Occipital lobe (tissue), 2 donors: ENCODE measurements around the gene FUT7. TPM values are rescaled to one million over a fixed set of nuclear protein-coding genes. Genes with fewer than 3 reads are reported as not detected.
A peak's percentile ranks its signal among the peaks of the same experiment; 100 is the strongest.

Source experiments
- DNase-seq: peaks from one replicate; lab custom pipeline; 2025; lab: John Stamatoyannopoulos, UW
- total RNA-seq: library from RNA; depleted of rRNA; stranded (reverse); fragments of >200 nt; gene quantifications from one replicate; pipeline ENCODE4 v1.2.3, GENCODE V29; 2014

FUT7 gene
- total RNA-seq, 1 donor from 2014 or later, result not detected

- no peak for DNase-seq
Observed at GRCh38 chr9:137050570-137050969, 18.7 kb upstream of the FUT7 start.

- DNase-seq, result no peak
Observed at GRCh38 chr9:137049544-137050449, 17.9 kb upstream of the FUT7 start.

GRCh38 chr9:137048655-137049543, 17.0 kb upstream of the FUT7 start:
- DNase-seq, result no peak

GRCh38 chr9:137046088-137046787, 14.3 kb upstream of the FUT7 start, which contains the start of gene NPDC1:
TSS of gene NPDC1 (minus strand) at chr9:137046177. CDS start at chr9:137045989, 188 bp downstream.
- DNase-seq, result peak; percentile 33

GRCh38 chr9:137045294-137046087, 13.6 kb upstream of the FUT7 start:
- no peak for DNase-seq

- DNase-seq, result no peak
Observed at GRCh38 chr9:137044502-137045177, 12.8 kb upstream of the FUT7 start.

GRCh38 chr9:137044037-137044436, 12.1 kb upstream of the FUT7 start:
- DNase-seq, result no peak

- DNase-seq, result no peak
Observed at GRCh38 chr9:137042751-137043727, 11.2 kb upstream of the FUT7 start.

GRCh38 chr9:137041124-137041523, 9.2 kb upstream of the FUT7 start:
- DNase-seq, result no peak

GRCh38 chr9:137040568-137040967, 8.7 kb upstream of the FUT7 start:
- DNase-seq, result no peak

GRCh38 chr9:137039611-137040366, 7.9 kb upstream of the FUT7 start:
- DNase-seq, result no peak

GRCh38 chr9:137038916-137039315, 7.0 kb upstream of the FUT7 start:
- no peak for DNase-seq

GRCh38 chr9:137037483-137037882, 5.6 kb upstream of the FUT7 start:
- DNase-seq, result no peak

- DNase-seq, result no peak
Observed at GRCh38 chr9:137037035-137037434, 5.1 kb upstream of the FUT7 start.

GRCh38 chr9:137035937-137036336, 4.0 kb upstream of the FUT7 start:
- DNase-seq, result no peak

GRCh38 chr9:137035507-137035834, 3.6 kb upstream of the FUT7 start:
- DNase-seq, result no peak

GRCh38 chr9:137034709-137035506, 3.0 kb upstream of the FUT7 start:
- DNase-seq, result peak; percentile 80
